ENCODE results near the gene PPARG.
"Not testable (repeated sequence)": the region's sequence is repeated elsewhere in the genome, so short reads cannot be mapped to it uniquely, and the experiment has no call there.

PPARG gene

DNA sequence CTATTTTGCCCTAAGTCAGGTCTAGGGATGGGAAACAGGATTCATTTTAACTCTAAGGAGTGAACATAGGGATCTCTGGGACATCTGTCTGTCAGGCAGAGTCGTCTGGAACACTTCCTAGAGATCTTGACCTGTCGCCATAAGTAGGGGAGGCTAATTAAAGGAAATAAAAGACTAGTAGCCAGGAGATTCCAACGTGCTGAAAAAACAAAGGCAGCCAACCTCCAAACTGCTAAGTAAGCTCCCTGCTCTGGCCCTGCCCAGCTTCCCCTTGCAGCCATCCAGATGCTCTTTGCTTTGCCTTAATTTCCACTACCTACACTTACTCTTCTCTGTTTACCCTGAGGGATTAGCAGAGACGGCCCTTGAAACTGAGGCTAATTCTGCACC is 177.0 kb downstream of the PPARG start:
- DNase-seq: no peak

DNA sequence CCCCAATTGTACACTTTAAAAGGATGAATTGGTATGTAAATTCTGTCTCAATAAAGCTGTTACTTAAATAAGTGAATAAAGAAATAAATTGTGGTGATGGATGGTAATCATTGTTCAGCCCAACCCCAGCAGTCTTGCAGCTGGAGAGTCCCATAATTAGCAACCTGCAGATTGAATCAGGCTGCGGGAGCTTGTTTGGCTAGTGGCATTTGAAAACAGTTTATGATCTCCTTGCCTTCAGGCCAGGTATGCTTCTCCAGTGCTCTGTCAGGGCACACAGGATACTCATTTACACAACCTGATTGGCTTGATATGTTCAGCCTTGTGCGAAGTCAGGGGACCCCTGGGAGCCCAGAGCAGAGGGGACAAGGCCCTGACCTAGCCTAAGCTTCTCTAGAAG is 178.9 kb downstream of the PPARG start:
- DNase-seq: no peak

- no peak for DNase-seq
These were observed 179.4 kb downstream of the PPARG start for GRCh38 chr3:12468276-12468675.

- DNase-seq: no peak
These were observed 179.9 kb downstream of the PPARG start for GRCh38 chr3:12468757-12469156.

DNA sequence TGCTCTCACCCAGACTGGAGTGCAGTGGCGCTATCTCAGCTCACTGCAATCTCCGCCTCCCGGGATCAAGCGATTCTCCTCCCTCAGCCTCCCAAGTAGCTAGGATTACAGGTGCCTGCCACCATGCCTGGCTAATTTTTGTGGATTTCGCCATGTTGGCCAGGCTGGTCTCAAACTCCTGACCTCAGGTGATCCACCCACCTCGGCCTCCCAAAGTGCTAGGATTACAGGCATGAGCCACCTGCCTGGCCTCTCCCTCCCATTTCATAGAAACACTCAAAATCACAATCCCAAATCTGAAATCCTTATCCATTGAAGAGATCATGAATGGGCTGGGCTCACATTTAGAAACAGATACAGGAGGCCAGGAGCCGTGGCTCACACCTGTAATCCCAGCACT is 180.4 kb downstream of the PPARG start:
- not testable (repeated sequence) for DNase-seq

DNA sequence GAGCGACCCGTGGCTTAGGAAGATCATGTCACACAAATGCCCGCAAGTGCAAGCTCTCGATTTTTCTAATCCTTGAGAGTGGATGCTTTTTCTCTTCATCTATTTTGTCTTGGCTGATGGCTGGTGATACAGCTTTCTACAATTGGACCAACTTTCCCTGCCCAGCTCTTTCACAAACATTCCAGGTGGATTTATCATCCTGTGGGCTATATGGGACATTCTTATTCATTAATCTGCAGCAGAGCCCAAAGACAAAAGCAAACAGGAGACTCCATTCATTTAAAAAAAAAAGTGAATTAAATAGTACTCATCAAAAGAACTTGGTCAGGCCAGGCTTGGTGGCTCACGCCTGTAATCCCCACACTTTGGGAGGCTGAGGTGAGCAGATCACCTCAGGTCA is 181.2 kb downstream of the PPARG start:
- DNase-seq: no peak

GRCh38 chr3:12470680-12471079 is 181.8 kb downstream of the PPARG start:
- DNase-seq: no peak

- DNase-seq: no peak
These were observed 182.4 kb downstream of the PPARG start for GRCh38 chr3:12471241-12471640.

GRCh38 chr3:12472000-12472610 is 183.2 kb downstream of the PPARG start:
- DNase-seq: no peak

GRCh38 chr3:12472796-12473195 is 183.9 kb downstream of the PPARG start:
- DNase-seq: no peak

- peak; percentile 68 for DNase-seq
These were observed 184.6 kb downstream of the PPARG start for GRCh38 chr3:12473511-12473910.

- DNase-seq: no peak
These were observed 187.5 kb downstream of the PPARG start for GRCh38 chr3:12476238-12476897.

DNA sequence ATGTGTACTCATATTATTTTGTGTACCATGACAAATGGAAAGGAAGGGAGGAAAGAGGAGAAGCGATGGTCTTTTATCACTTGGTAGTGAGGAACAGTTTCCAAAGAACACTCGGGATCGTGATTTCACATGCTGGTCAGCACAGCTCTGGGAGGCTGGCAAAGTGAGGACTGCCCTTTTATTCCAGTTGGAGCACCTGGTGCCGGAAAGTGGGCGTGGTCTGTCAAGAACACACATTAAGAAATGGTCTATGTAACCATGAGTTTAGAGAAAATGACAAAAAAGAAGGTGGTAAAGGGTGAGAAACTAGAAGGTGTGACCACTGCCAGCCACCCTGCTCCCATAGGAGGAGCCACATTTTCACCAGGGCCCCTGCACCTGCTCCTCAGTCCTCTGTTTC is 188.4 kb downstream of the PPARG start:
- DNase-seq: no peak

GRCh38 chr3:12478326-12478725 is 189.5 kb downstream of the PPARG start:
- no peak for DNase-seq

DNA sequence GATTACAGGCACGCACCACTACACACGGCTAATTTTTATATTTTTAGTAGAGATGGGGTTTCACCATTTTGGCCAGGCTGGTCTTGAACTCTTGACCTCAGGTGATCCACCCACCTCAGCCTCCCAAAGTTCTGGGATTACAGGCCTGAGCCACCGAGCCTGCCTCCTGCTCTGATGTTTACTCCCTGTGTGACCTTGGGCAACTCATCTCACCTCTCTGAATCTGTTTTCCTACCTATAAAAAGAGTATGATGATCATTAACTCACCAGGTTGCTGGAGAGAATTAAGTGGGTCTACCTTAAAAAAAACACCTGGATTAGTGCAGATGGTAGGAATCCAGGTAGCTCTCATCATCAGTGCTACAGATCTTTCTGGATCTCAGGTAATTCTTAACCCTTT is 190.3 kb downstream of the PPARG start:
- not testable (repeated sequence) for DNase-seq

DNA sequence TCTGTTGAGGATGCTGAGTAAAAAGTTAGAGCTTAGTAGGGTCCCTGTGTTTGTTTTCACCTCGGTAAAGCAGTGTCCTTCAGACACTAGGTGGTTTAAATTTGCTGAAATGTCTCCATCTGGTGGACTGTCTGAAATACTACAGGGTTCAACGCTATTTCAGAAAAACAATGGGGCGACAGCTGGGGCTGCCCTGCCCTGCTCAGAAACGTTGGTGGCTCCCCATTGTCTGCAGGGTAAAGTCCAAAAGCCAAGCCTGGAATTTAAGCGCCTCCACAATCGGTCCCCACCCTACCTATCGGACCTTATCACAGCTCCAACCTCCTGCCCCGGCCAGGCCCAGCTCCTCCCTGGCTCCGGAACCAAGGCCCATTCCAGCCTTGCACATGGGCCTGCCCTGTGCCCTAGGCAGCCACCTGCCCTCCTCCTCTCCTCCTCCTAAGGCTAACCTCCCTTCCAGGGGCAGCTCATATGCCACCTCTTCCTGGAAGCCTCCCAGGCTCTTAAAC is 191.1 kb downstream of the PPARG start:
- DNase-seq: no peak

- no peak for DNase-seq
These were observed 194.5 kb downstream of the PPARG start for GRCh38 chr3:12483410-12483809.

GRCh38 chr3:12483872-12484197 is 195.0 kb downstream of the PPARG start:
- no peak for DNase-seq
